ENCODE measurements around the gene CASK.

GRCh38 chrX:41703574-41704029 is 219.8 kb downstream of the CASK start:
- TF ChIP-seq CTCF (IDR thresholded peaks at IDR 0.05; ENCODE audit: low read depth, low read length) (no peak), POLR2A (IDR thresholded peaks at IDR 0.05; ENCODE audit: extremely low read depth, insufficient read length) (no peak)
- TF ChIP-seq, protein P1, sequence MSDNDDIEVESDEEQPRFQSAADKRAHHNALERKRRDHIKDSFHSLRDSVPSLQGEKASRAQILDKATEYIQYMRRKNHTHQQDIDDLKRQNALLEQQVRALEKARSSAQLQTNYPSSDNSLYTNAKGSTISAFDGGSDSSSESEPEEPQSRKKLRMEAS (IDR thresholded peaks at IDR 0.05; ENCODE audit: low read depth, low read length) = no peak
